ENCODE results near the gene FEZ2.

DNA sequence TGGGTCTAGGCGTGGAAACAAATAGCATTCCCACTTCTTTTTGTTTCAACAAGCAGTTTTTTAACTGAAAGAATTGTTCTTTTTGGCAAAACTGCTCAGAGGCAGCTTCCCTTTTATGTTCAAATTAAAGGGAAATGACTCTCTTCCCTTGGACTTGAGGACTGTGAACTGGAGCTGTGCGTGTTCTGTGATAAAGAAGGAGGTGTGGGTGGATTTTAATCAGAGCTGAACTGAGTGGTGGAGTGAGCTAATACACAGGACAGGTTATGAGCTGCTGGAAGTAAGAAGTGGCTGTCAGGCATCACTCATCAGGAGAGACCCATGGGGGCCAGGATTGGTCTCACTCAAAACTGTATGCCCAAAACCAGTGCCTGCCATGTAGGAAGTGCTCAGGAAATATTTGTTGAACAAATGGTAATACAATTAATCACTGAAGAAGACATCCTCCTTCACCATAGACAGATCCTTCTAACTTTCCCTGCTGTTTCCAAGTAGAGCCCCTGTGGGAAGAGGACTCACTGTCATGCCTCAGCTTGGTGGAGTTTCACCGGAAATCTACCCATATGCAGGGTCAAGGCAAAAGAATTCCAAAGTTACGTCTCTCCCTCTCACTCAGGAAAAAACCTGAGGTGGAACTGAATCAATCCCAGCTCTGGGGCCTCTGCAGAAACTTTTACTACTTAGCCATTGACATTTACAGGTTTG, 55.9 kb downstream of the FEZ2 start:
- TF ChIP-seq, protein P1, sequence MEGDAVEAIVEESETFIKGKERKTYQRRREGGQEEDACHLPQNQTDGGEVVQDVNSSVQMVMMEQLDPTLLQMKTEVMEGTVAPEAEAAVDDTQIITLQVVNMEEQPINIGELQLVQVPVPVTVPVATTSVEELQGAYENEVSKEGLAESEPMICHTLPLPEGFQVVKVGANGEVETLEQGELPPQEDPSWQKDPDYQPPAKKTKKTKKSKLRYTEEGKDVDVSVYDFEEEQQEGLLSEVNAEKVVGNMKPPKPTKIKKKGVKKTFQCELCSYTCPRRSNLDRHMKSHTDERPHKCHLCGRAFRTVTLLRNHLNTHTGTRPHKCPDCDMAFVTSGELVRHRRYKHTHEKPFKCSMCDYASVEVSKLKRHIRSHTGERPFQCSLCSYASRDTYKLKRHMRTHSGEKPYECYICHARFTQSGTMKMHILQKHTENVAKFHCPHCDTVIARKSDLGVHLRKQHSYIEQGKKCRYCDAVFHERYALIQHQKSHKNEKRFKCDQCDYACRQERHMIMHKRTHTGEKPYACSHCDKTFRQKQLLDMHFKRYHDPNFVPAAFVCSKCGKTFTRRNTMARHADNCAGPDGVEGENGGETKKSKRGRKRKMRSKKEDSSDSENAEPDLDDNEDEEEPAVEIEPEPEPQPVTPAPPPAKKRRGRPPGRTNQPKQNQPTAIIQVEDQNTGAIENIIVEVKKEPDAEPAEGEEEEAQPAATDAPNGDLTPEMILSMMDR (IDR thresholded peaks at IDR 0.05; ENCODE audit: low read depth, low read length): no peak
- no peak for TF ChIP-seq EZH2phosphoT487 (IDR thresholded peaks at IDR 0.05; ENCODE audit: low read depth)
